Measurements from ENCODE around the gene SIPA1L3.
A peak's percentile ranks its signal among the peaks of the same experiment; 100 is the strongest.

Gene SIPA1L3

DNA sequence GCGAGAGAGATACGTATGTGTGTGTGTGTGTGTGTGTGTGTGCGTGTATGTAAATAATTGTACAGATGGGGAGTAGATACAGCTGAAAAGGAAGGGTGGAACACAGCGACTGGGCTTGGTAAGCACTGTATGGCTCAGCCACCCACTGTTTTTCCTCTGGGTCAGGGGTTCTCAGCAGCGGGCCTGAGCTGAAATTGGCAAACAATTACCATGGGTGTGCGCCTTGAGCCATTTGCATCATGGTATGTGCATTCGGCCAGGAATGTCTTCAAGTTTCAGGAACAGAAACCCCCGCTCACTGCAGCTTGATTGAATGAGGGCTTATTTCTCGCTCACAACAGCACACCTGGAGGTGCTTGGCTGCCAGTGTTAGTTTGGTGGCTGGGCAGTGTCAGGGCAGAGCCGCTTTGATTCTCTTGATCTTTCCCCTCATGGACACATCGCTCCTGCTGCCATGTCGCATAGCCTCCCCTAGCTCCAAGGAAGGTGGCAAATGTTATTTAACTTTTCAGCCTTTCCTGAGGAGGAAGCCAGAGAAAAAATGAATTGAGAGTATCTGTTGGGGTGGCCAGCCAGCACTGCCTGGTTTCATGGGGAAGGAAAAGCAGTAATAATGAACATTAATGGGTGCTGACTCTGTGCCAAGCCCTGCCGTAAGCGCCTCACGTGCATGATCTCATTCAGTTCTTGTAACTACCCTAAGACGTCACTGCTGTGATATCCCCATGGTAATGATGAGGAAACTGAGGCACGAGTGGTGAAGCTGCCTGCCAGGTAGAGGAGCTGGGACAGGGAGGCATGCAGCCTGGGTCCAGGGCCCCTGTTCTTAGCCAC lies 126.9 kb downstream of the SIPA1L3 start:
- H3K36me3 ChIP-seq (ENCODE audit: insufficient read depth, low read length): peaks cover 27% of the 10 kb centered on the region
- H3F3A ChIP-seq (ENCODE audit: insufficient read depth, low read length): peaks cover 7% of the 10 kb centered on the region
- peak overlapping the region; percentile 58 for H3K9ac ChIP-seq (ENCODE audit: low read length)
- no peak overlapping the region for H2AFZ ChIP-seq (ENCODE audit: low read length)
- no peaks in the 10 kb centered on the region for H3K79me2 ChIP-seq (ENCODE audit: insufficient read depth, low read length)
- peaks cover 75% of the 10 kb centered on the region for H3K4me1 ChIP-seq (ENCODE audit: insufficient read depth, low read length, severe bottlenecking)
- no peaks in the 10 kb centered on the region for H3K27me3 ChIP-seq (ENCODE audit: insufficient read depth, low read length)
- peak overlapping the region; percentile 24 for H3K4me3 ChIP-seq (ENCODE audit: low read depth, low read length, poor library complexity, severe bottlenecking)
- peak overlapping the region; percentile 97 for H3K27ac ChIP-seq (ENCODE audit: low read depth, low read length, poor library complexity, severe bottlenecking)
- H3K9me2 ChIP-seq (ENCODE audit: low read depth, low read length): no peaks in the 10 kb centered on the region
- no peak for TF ChIP-seq EZH2 (IDR thresholded peaks at IDR 0.05; ENCODE audit: borderline replicate concordance, low read length)
- TF ChIP-seq, protein P1, sequence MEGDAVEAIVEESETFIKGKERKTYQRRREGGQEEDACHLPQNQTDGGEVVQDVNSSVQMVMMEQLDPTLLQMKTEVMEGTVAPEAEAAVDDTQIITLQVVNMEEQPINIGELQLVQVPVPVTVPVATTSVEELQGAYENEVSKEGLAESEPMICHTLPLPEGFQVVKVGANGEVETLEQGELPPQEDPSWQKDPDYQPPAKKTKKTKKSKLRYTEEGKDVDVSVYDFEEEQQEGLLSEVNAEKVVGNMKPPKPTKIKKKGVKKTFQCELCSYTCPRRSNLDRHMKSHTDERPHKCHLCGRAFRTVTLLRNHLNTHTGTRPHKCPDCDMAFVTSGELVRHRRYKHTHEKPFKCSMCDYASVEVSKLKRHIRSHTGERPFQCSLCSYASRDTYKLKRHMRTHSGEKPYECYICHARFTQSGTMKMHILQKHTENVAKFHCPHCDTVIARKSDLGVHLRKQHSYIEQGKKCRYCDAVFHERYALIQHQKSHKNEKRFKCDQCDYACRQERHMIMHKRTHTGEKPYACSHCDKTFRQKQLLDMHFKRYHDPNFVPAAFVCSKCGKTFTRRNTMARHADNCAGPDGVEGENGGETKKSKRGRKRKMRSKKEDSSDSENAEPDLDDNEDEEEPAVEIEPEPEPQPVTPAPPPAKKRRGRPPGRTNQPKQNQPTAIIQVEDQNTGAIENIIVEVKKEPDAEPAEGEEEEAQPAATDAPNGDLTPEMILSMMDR (IDR thresholded peaks at IDR 0.05; ENCODE audit: low read length): peak; percentile 21; the same call in 1 of the 2 replicates
- no peaks in the 10 kb centered on the region; the same call in 1 of the 2 replicates for H3K9me3 ChIP-seq (ENCODE audit: low read length)
- no peaks in the 10 kb centered on the region for H4K20me1 ChIP-seq (ENCODE audit: insufficient read depth, low read length)
- H3K4me2 ChIP-seq (ENCODE audit: low read length): peak overlapping the region; percentile 62

DNA sequence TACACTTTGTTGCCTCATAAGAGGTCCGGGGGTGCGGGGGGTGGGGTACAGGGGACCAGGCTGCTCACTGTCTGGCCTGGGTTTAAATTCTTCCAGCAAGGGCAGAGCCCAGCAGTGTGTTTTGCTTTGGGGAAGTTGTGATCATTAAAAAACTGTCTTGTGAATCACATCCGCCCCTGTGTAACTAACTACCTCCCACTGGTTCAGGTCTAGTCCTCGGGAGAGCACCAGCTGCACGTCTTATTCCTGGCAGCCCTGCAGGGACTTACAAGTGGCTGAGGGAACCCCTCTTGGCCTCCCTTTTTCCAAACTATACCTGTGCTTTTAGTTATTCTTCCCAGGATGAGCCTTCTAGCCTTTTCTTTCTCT lies 127.5 kb downstream of the SIPA1L3 start:
- peak overlapping the region; percentile 62 for H3K4me2 ChIP-seq (ENCODE audit: low read length)

DNA sequence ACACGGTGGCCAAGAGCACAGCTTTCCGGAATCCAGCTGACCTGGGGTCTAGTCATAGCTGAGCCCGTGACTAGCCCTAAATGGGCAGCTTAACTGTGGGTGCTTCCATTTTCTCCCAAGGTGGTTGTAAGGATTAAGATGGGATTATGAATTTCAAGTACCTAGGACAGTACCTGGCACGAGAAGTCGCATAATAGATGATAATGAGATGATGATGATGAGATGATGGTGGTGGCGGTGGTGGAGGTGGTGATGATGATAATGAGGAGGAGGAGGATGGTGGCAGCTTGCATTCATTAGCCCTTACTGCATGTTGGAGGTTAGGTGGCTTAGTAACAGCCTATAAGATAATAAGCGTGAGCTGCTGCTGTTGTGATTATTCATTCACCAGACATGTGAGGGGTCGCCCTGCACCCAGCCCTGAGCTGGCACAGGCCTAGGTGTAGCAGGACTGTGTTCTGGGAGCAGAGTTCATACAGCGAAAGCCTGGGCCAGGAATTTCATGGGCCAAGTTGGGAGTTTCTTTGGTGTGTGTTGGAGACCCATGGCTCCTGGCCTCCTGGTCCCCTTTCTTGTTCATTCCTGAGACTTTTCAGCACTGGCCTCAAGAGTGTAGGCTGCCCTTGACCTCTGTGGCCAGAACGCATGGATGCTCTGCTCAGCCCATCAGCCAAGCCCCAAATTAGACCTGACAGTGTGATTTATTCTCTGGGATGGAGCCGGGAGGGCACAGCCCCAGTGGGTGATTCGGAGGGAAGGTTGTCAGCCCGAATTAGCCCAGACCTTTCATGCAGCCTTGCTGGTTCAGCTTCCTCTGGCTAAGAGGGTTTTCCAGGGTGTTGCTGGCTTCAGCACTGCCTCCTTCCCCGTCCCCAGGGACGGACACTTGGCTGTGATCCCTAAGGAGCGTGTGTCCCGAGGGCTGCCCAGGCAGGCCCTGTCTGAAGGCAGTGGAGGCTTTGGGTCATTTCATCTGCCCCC lies 128.8 kb downstream of the SIPA1L3 start:
- Histone ChIP-seq H3K9me3 (ENCODE audit: low read length) (no peaks in the 10 kb centered on the region; the same call in 1 of the 2 replicates), H3F3A (ENCODE audit: insufficient read depth, low read length) (peaks cover 7% of the 10 kb centered on the region), H3K4me1 (ENCODE audit: insufficient read depth, low read length, severe bottlenecking) (peaks cover 75% of the 10 kb centered on the region), H3K9me2 (ENCODE audit: low read depth, low read length) (no peaks in the 10 kb centered on the region), H3K79me2 (ENCODE audit: insufficient read depth, low read length) (no peaks in the 10 kb centered on the region), H3K27me3 (ENCODE audit: insufficient read depth, low read length) (no peaks in the 10 kb centered on the region), H4K20me1 (ENCODE audit: insufficient read depth, low read length) (no peaks in the 10 kb centered on the region), H3K9ac (ENCODE audit: low read length) (peak overlapping the region; percentile 56; the same call in 1 of the 2 replicates), H3K4me3 (ENCODE audit: low read depth, low read length, poor library complexity, severe bottlenecking) (no peak overlapping the region), H2AFZ (ENCODE audit: low read length) (no peak overlapping the region), H3K27ac (ENCODE audit: low read depth, low read length, poor library complexity, severe bottlenecking) (peak overlapping the region; percentile 97), H3K36me3 (ENCODE audit: insufficient read depth, low read length) (peaks cover 18% of the 10 kb centered on the region), H3K4me2 (ENCODE audit: low read length) (peak overlapping the region; percentile 59; the same call in 1 of the 2 replicates)
- TF ChIP-seq EZH2 (IDR thresholded peaks at IDR 0.05; ENCODE audit: borderline replicate concordance, low read length): no peak
- TF ChIP-seq, protein P1 (IDR thresholded peaks at IDR 0.05; ENCODE audit: low read length): no peak

More for the DNA sequence above, 127.5 kb downstream of the SIPA1L3 start:
- TF ChIP-seq, protein P1 (IDR thresholded peaks at IDR 0.05; ENCODE audit: low read length): no peak
- TF ChIP-seq EZH2 (IDR thresholded peaks at IDR 0.05; ENCODE audit: borderline replicate concordance, low read length): no peak
- Histone ChIP-seq H4K20me1 (ENCODE audit: insufficient read depth, low read length) (no peaks in the 10 kb centered on the region), H3K4me3 (ENCODE audit: low read depth, low read length, poor library complexity, severe bottlenecking) (peak overlapping the region; percentile 24), H3K9me2 (ENCODE audit: low read depth, low read length) (no peaks in the 10 kb centered on the region), H3K9me3 (ENCODE audit: low read length) (no peaks in the 10 kb centered on the region; the same call in 1 of the 2 replicates), H3K4me1 (ENCODE audit: insufficient read depth, low read length, severe bottlenecking) (peaks cover 75% of the 10 kb centered on the region), H3F3A (ENCODE audit: insufficient read depth, low read length) (peaks cover 7% of the 10 kb centered on the region), H3K27ac (ENCODE audit: low read depth, low read length, poor library complexity, severe bottlenecking) (peak overlapping the region; percentile 97), H3K27me3 (ENCODE audit: insufficient read depth, low read length) (no peaks in the 10 kb centered on the region), H2AFZ (ENCODE audit: low read length) (no peak overlapping the region), H3K9ac (ENCODE audit: low read length) (peak overlapping the region; percentile 58), H3K36me3 (ENCODE audit: insufficient read depth, low read length) (peaks cover 27% of the 10 kb centered on the region), H3K79me2 (ENCODE audit: insufficient read depth, low read length) (no peaks in the 10 kb centered on the region)

Data from OCI-LY1 (cell line).